NCI-H146 (cell line): ENCODE data around the gene AUTS2.

ENCODE experiments used
- DNase-seq: peaks from one replicate; lab custom pipeline; 2025; lab: John Stamatoyannopoulos, UW

Gene AUTS2

GRCh38 chr7:70132852-70133690 lies 534.8 kb downstream of the AUTS2 start:
- DNase-seq: peak; percentile 7

DNA sequence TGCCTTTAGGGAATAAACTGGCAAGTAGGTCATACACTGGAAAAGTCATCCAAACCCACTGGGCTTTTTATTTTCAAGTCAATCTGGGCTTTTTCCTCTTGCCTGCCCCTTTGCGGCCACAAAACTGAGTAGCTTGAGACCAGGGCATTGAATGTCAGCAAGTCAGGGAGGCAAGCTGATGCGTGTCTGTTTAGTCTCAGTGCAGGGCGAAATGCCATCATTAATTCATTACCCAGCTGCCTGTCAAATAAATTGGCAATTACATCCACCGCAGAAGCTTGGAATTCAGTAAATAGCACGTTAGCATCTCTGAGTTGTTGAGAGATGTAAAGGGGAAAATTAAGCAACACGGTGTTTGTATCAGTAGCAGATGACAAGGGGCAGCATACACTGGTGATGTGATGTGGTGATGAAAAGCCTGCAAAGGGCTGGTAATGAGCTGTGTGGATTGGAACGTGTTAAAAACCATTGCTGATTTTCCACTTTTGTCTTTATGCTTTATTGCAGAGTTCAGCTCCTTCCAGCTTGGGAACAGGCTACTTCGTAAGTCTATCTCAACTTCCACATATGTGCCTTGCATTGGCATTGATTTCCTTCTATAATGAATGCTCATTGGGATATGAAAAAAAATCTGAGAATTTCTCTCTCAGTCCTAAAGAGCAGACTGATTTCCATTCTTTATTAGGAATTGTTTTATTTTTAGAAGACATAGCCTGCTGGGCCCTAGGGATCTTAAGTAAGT lies 535.9 kb downstream of the AUTS2 start:
- DNase-seq: peak; percentile 5

DNA sequence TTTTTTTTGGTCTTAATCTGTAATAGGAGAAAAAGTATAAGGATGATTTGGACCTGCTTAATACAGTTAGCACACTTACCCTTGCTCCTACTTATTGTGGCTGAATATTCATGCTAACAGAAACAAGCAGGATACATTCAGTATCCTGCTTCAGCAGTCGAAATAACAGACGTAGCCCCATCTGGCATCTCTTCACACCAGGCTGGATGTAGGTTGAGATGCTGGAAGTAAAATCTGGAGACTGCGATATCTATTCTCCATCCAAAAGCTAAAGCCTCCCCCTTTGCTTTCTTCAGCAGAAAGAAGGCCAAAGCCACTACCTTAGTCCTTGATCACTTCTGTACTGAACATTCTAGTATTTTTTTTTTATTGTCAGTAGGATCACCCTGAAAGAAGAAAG lies 537.4 kb downstream of the AUTS2 start:
- no peak for DNase-seq

GRCh38 chr7:70137126-70137525 lies 538.9 kb downstream of the AUTS2 start:
- no peak for DNase-seq

- no peak for DNase-seq
These were observed 544.1 kb downstream of the AUTS2 start for GRCh38 chr7:70142247-70142932.

DNA sequence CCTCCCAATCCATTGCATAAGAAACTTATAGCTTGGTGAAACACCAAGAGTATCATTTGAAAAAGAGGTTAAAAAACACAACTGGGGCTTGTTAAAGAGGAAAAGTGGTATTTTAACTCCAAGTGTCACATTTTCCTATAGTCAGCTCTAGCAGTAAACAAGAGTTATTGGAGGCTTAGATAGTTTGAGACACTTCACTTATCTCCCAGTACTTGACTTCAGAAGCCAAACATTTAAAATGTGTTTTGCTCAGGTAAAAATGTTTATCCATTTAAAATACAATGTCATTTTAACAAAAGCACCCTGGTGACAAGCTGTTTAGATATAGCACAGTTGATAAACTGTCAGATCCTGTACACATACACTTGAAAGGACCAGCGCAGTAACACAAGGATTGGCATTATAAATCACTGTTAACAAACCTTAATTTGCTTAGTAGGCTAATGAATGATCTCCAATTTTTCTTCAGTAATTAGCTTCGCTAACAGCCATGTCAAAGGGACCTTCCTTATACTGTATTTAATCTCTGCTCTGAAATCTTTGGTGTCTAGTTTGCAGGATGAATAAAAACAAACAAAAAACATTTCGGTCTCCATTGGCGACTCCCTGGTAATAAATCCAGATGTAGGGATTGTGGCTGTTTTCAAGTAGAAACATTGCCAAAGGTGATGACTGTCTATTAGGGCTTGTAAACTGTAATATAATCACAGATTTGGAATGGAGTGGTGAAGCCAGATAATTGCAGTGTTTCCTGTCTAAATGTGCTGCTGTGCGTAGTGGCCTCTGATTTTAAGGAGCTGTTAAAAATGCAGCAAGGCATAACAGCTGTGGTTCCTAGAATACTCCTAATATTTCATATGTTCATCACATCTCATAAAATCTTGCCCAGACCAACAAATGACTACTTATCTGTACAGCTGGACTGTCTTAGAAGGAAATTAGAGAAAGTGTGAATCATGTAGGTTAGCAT lies 545.1 kb downstream of the AUTS2 start:
- DNase-seq: peak; percentile 5

DNA sequence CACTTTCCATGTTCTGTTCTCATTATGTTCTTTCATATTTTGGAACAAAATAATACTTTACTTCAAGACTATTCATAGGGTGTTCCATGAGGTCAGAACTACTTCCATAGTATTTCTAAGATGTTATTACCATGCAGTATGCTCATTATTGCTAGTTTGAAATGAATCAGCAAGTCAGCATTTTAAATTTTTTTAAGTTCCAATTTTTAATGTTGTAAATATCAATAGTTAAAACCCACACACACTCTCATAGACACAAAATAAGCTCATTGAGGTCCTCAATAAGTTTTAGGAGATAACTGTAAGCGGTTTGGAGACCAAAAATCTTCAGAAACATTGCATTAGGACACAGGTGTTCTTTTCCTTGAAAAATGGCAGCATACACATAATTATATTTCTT lies 550.7 kb downstream of the AUTS2 start:
- no peak for DNase-seq

DNA sequence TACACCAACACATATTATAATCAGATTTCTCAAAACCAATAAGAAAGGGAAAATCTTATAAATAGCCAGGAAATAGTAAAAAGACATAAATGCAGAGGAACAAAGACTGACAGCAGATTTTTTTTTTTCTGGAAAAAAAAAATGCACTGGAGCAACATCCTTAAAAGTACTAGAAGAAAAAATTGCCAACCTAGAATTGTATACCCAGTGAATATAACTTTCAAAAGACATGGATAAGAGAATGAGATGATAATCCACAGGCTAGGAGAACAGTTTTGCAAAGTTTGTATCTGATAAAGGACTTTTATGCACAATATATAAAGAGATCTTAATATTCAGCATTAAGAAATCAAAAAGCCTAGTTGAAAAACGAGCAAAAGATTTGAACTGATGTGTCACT lies 554.0 kb downstream of the AUTS2 start:
- DNase-seq: no peak

DNA sequence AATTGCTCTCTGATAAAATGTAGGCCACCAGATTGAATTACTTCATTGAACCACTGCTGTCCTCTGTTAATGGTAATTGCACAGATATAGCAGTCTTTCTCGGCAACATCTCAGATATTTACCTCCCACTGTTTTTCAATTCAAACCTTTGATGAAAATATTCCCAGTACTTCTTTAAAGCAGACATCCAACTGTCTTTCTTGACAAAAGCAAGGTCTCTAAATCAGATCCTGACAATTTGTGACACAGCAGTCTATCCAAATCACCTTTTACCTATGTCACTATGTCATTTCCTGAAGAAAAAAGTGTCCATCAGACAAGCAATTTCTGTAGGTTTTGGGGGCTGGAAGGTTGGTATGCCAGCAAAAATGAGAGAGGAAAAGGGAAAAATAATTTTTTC lies 555.7 kb downstream of the AUTS2 start:
- peak; percentile 57 for DNase-seq

GRCh38 chr7:70154521-70155180 lies 556.4 kb downstream of the AUTS2 start:
- DNase-seq: peak; percentile 20

GRCh38 chr7:70156057-70156456 lies 557.8 kb downstream of the AUTS2 start:
- no peak for DNase-seq

GRCh38 chr7:70159121-70159520 lies 560.8 kb downstream of the AUTS2 start:
- DNase-seq: no peak

DNA sequence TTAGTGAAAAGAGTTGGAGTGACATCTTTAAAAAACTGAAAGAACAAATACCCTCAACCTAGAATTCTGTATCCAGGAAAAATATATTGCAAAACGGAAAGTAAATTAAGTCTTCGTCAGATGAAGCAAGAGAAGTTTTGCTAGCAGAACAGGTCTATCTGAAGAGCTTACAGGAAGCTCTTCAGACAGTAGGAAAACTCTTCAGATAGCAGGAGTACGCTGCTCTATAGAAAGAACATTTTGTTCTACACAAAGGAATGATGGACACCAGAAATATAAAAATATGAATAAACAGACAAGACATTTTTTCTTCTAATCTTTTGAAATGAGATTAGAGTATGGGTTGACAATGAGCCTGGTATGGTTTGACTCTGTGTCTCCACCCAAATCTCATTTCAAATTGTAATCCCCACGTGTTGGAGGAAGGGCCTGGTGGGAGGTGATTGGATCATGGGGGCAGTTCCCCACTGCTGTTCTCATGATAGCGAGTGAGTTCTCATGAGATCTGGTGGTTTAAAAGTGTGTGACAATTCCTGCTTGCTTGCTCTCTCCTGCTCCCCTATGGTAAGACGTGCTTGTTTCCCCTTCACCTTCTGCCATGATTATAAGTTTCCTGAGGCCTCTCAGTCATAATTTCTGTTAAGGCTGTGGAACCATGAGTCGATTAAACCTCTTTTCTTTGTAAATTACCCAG lies 567.3 kb downstream of the AUTS2 start:
- no peak for DNase-seq

GRCh38 chr7:70171369-70171920 lies 573.2 kb downstream of the AUTS2 start:
- no peak for DNase-seq

- no peak for DNase-seq
These were observed 578.9 kb downstream of the AUTS2 start for GRCh38 chr7:70177166-70177565.

DNA sequence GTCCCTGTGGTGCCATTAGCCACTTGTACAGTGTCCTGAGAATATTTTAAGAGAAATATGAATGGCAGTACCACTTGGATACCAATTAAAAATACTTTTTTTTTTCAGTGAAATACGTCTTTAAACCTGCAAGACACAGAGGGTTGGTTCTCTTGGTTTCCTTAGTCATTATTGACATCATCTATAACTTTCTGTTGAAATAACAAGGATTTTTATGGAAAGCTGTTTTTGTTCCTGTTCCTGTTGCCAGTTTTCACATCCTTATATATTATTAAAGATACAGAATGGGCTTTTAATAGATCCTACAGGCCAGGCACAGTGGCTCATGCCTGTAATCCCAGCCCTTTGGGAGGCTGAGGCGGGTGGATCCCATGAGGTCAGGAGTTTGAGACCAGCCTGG lies 579.9 kb downstream of the AUTS2 start:
- no peak for DNase-seq

- DNase-seq: peak; percentile 32
These were observed 580.5 kb downstream of the AUTS2 start for GRCh38 chr7:70178787-70179186.

DNA sequence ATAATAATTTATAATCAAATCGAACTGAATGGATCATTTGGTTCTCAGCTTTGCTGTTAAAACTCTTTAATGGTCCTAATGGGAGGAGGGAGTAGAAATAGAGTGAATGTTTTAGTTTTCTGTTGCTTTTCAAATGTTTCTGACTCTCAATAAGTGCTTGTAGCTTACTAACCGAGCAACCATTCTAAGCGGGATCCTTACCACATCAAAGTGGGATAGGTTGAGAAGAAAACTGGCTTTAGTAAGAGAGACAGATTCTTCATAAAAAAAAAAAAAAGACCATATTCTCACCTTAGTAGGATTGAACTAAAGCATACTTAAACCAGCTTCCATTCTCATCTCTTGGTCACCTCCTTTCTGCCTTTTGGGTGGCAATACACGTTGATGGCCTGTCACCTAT lies 584.2 kb downstream of the AUTS2 start:
- DNase-seq: no peak

DNA sequence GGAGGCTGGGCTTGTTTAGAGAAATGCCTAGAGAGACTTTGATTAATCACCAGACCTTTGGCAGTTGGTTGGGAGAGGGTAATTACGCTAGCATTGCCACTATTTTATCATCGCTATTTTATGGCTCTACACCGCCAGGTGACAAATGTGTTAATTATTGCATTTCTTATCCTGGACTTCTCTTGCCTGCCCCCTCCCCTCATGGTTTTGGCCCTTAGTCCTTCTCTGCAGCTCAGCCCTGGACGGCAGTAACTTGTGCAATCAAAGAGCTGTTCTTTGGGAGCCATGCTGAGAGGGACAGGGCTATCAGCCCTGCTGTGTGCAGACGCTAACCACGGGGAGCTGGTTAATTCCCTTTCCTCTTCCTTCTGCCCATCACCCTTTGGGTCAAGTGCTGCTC lies 585.0 kb downstream of the AUTS2 start:
- DNase-seq: peak; percentile 86
